Ovary (tissue), 3 donors: Measurements from ENCODE around the gene FER1L5.

Source experiments
- CTCF ChIP-seq, 3 donors: fragments of 450-650 bp in 2 of 3; fragments of 200-600 bp in 1 of 3; IDR thresholded peaks; one replicate each; pipeline versions ENCODE4 v1.5.1 to v1.8.0; 2016 to 2022; ENCODE audit warnings: antibody characterized with exemption in 3 of 3, mild to moderate bottlenecking in 1 of 3
- EP300 ChIP-seq: sonication (generic); formaldehyde crosslinking; IDR thresholded peaks from one replicate; pipeline ENCODE4 v1.6.1; 2017; ENCODE audit warnings: antibody characterized with exemption
- POLR2A ChIP-seq: fragments of 450-650 bp; IDR thresholded peaks from one replicate; pipeline ENCODE4 v1.6.1; 2017; ENCODE audit warnings: antibody characterized with exemption, mild to moderate bottlenecking, moderate library complexity
- donor health status: DM: no; HTN: no; CAD: no.

- TF ChIP-seq CTCF (IDR thresholded peaks at IDR 0.05) = no peak
- no peak for TF ChIP-seq POLR2A
- no peak for TF ChIP-seq EP300
Observed at GRCh38 chr2:96691022-96691612, 48.6 kb downstream of the FER1L5 start.
